MCF 10A (cell line): Measurements from ENCODE around the gene COL13A1. TPM values are rescaled to one million over a fixed set of nuclear protein-coding genes. Genes with fewer than 3 reads are reported as not detected.

Source experiments
- BruUV-seq: library from RNA; stranded (reverse); fragments of 400-500 nt; replicated peaks from 2 replicates; lab custom pipeline; 2021; lab: Mats Ljungman, UMichigan
- CTCF ChIA-PET: fragments of 300-600 bp; sonication (Branson Sonifier 250); formaldehyde crosslinking; extraction: SDS; loops from one replicate; lab custom pipeline; 2021; ENCODE audit warnings: antibody characterized with exemption, inconsistent platforms; lab: Yijun Ruan, JAX
- POLR2A ChIA-PET: fragments of 300-600, 350-650 bp; sonication (Branson Sonifier 250); formaldehyde crosslinking; extraction: SDS; loops from one replicate; lab custom pipeline; 2020; ENCODE audit warnings: antibody characterized with exemption, inconsistent platforms; lab: Yijun Ruan, JAX
- DNase-seq: peaks from one replicate; pipeline ENCODE4 v3.0.0-alpha.2; 2018; ENCODE audit not compliant: unreplicated experiment
- H3K27ac Mint-ChIP-seq: one replicate; pipeline ENCODE4 v1.8.0; 2022; ENCODE audit warnings: mild to moderate bottlenecking, low read depth, mixed read lengths; ENCODE audit not compliant: unreplicated experiment
- H3K27me3 Mint-ChIP-seq: one replicate; pipeline ENCODE4 v1.8.0; 2022; ENCODE audit warnings: mixed read lengths; ENCODE audit not compliant: insufficient read depth, unreplicated experiment
- H3K36me3 Mint-ChIP-seq: one replicate; pipeline ENCODE4 v1.8.0; 2022; ENCODE audit warnings: mild to moderate bottlenecking, moderate library complexity, mixed read lengths; ENCODE audit not compliant: insufficient read depth, unreplicated experiment
- H3K4me1 Mint-ChIP-seq: one replicate; pipeline ENCODE4 v1.8.0; 2022; ENCODE audit warnings: mixed read lengths; ENCODE audit not compliant: insufficient read depth, unreplicated experiment
- H3K4me3 Mint-ChIP-seq: one replicate; pipeline ENCODE4 v1.8.0; 2022; ENCODE audit warnings: mild to moderate bottlenecking, moderate library complexity, mixed read lengths; ENCODE audit not compliant: unreplicated experiment
- H3K9me3 Mint-ChIP-seq: one replicate; pipeline ENCODE4 v1.8.0; 2022; ENCODE audit warnings: mixed read lengths; ENCODE audit not compliant: unreplicated experiment
- CTCF ChIP-seq: fragments of 200-600 bp; IDR thresholded peaks from one replicate; pipeline ENCODE4 v1.8.0; 2022; ENCODE audit warnings: antibody characterized with exemption, mild to moderate bottlenecking; ENCODE audit not compliant: unreplicated experiment
- intact Hi-C: fragments of 100-400 bp; cut with micrococcal nuclease; formaldehyde crosslinking; loops from 2 replicates; pipeline ENCODE4 v1.14.1; 2022
- total RNA-seq: library from RNA; stranded (reverse); gene quantifications from 2 replicates; pipeline ENCODE4 v1.2.3, GENCODE V29; 2022

COL13A1 gene
- total RNA-seq, 1 experiment from 2014 or later, result 0.47 TPM

- Mint-ChIP-seq H3K4me3 (no peak overlapping the region), H3K4me1 (no peaks in the 10 kb centered on the region), H3K27me3 (no peaks in the 10 kb centered on the region), H3K9me3 (no peaks in the 10 kb centered on the region), H3K36me3 (no peaks in the 10 kb centered on the region), H3K27ac (no peak overlapping the region)
- intact Hi-C loops, result no loop called here
- ChIA-PET POLR2A (no interaction called here), CTCF (interaction anchor here (0.7 to 1.3 kb wide), 3 partner anchors 57 to 210 kb away, joined by 4 to 5 read pairs (median 4); no protein-coding TSS in a partner anchor)
- no peak for DNase-seq
- no TSS peak for BruUV-seq
- TF ChIP-seq CTCF, result no peak
Measured at GRCh38 chr10:69854511-69855345, 53.0 kb downstream of the COL13A1 start.

DNA sequence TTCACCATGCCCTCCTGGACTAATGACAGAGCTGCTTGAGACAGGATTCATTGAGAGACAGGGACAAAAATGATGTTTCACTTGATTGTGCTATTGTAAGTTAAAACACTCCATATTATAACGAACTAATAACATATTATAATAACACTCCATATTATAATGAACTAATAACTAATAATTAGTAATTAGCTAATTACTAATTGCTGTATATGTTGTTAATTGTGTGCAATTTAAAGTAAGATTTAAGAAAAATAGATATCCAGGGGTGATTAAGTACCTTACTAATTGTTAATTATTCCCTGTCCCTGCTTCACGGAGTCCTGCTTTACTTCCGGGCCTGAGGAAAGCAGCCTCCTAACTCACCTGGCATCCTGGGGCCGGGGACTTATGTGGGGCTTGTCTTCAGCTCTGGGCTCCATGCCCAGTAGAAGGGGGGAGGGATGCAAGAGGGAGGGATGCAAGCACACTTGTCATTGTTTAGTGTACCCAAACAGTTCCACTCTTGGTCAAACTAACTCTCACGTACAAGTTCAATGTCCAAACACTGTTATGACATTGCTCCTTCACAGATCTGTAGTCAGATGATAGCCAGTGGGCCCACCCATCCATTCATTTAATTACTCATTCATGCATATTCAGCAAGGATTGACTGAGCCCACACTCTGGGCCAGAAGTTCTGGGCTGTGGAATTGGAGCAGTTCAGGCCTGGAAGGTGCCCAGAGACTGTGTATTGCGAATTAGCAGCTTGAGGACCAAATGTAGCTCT is 53.8 kb downstream of the COL13A1 start:
- no peaks in the 10 kb centered on the region for H3K9me3 Mint-ChIP-seq
- no peaks in the 10 kb centered on the region for H3K4me1 Mint-ChIP-seq
- H3K4me3 Mint-ChIP-seq, result no peak overlapping the region
- TF ChIP-seq CTCF, result no peak
- no TSS peak for BruUV-seq
- CTCF ChIA-PET, result no interaction called here
- no peaks in the 10 kb centered on the region for H3K36me3 Mint-ChIP-seq
- no peak for DNase-seq
- H3K27ac Mint-ChIP-seq, result no peak overlapping the region
- no peaks in the 10 kb centered on the region for H3K27me3 Mint-ChIP-seq
- POLR2A ChIA-PET, result no interaction called here
- intact Hi-C loops, result no loop called here

DNA sequence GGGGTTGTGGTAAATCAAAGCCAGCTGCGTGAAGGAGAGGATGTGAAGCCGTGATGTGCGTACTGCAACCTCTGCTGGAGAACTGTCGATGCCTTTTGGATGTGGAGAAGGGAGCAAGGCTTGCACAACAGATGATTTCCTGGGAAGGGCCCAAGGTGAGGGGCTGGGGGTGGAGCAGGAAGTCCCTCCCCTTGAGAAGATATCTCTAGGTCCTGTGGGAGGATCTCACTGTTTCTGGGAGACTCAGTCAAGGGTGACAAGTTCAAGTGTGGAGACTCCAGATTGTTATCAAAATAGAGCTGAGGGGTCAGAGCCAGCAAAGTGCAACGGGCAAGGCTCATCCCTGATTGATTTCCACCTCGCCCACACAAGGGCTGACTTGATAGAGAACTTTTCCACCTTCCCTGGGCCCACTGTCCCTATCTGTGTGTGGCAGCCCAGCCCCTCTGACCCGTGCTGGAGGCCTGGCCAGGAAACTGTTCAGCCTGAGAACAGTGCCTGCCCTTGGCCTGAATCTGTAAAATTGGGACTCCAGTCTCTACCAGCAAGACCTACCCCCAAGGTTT is 55.0 kb downstream of the COL13A1 start:
- BruUV-seq, result no TSS peak
- Mint-ChIP-seq H3K9me3 (no peaks in the 10 kb centered on the region), H3K4me1 (peaks cover 6% of the 10 kb centered on the region), H3K36me3 (no peaks in the 10 kb centered on the region), H3K27me3 (no peaks in the 10 kb centered on the region), H3K27ac (no peak overlapping the region), H3K4me3 (no peak overlapping the region)
- DNase-seq, result no peak
- POLR2A ChIA-PET, result no interaction called here
- no peak for TF ChIP-seq CTCF
- CTCF ChIA-PET, result interaction anchor here (1.9 kb wide), 1 partner anchor 57 kb away, joined by 4 read pairs; no protein-coding TSS in a partner anchor
- intact Hi-C loops, result no loop called here

- CTCF ChIA-PET, result interaction anchor here (1.9 kb wide), 1 partner anchor 56 kb away, joined by 4 read pairs; no protein-coding TSS in a partner anchor
- no peaks in the 10 kb centered on the region for H3K9me3 Mint-ChIP-seq
- peaks cover 6% of the 10 kb centered on the region for H3K4me1 Mint-ChIP-seq
- intact Hi-C loops, result no loop called here
- no peaks in the 10 kb centered on the region for H3K27me3 Mint-ChIP-seq
- H3K36me3 Mint-ChIP-seq, result no peaks in the 10 kb centered on the region
- no peak for DNase-seq
- POLR2A ChIA-PET, result interaction anchor here (0.6 to 1.3 kb wide), 2 partner anchors 14 to 17 kb away, joined by 3 read pairs; no protein-coding TSS in a partner anchor
- no peak for TF ChIP-seq CTCF
- no peak overlapping the region for H3K4me3 Mint-ChIP-seq
- BruUV-seq, result no TSS peak
- no peak overlapping the region for H3K27ac Mint-ChIP-seq
Measured at GRCh38 chr10:69858201-69858600, 56.5 kb downstream of the COL13A1 start.
